Tibial nerve (tissue), 4 donors: ENCODE measurements around the gene UPK1A.

Experiments used
- EP300 ChIP-seq, 2 donors: sonication (generic); formaldehyde crosslinking; IDR thresholded peaks; one replicate each; pipeline ENCODE4 v1.6.1; 2017; ENCODE audit warnings: antibody characterized with exemption in 2 of 2, mild to moderate bottlenecking in 1 of 2
- TF ChIP-seq, protein P1 (sequence below), 5 experiments: fragments of 200-600 bp in 3 of 5; fragments of 450-650 bp in 2 of 5; sonication (generic) in 3 of 5; IDR thresholded peaks; one replicate each; pipeline ENCODE4 v1.5.1; 2016 to 2019; ENCODE audit warnings: antibody characterized with exemption in 5 of 5, mild to moderate bottlenecking in 3 of 5, moderate library complexity in 2 of 5

DNA sequence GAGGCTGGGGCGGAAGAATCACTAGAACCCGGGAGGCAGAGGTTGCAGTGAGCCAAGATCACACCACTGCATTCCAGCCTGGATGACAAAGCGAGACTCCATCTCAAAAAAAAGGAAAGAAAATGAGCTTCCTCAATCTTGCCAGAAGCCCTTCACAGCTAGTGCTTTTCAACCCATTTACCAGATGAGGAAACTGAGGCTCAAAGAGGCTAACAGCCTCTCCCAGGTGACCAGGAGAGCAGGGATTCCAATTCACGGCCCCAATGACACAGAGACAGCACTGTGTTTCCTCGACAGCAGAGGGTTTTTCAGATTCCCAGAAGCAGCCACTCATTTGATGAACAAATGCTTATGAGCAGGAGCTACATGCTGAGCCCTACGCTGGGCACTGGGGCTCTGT lies 3.2 kb downstream of the UPK1A start:
- no peak for TF ChIP-seq EP300 (IDR thresholded peaks at IDR 0.05)
- TF ChIP-seq, protein P1, sequence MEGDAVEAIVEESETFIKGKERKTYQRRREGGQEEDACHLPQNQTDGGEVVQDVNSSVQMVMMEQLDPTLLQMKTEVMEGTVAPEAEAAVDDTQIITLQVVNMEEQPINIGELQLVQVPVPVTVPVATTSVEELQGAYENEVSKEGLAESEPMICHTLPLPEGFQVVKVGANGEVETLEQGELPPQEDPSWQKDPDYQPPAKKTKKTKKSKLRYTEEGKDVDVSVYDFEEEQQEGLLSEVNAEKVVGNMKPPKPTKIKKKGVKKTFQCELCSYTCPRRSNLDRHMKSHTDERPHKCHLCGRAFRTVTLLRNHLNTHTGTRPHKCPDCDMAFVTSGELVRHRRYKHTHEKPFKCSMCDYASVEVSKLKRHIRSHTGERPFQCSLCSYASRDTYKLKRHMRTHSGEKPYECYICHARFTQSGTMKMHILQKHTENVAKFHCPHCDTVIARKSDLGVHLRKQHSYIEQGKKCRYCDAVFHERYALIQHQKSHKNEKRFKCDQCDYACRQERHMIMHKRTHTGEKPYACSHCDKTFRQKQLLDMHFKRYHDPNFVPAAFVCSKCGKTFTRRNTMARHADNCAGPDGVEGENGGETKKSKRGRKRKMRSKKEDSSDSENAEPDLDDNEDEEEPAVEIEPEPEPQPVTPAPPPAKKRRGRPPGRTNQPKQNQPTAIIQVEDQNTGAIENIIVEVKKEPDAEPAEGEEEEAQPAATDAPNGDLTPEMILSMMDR (IDR thresholded peaks at IDR 0.05): no peak
